ENCODE data around the gene TTC19. TPM values are rescaled to one million over a fixed set of nuclear protein-coding genes. Genes with fewer than 3 reads are reported as not detected.

Gene TTC19
- total RNA-seq = 29.0 and 41.2 TPM in 2 replicates

GRCh38 chr17:15999141-15999973 lies at the start of gene TTC19, which contains the start of gene ZSWIM7:
Gene TTC19, plus strand, starts transcription at chr17:15999824. Its CDS starts 25 bp downstream, at chr17:15999849.
Gene ZSWIM7, minus strand, starts transcription at chr17:15999704. Its CDS starts 110 bp downstream, at chr17:15999594.

Other genes with a start within 250 kb of the TTC19 start
- 20.2 and 27.2 TPM in 2 replicates for gene ADORA2B, start 54.7 kb upstream of the TTC19 start, total RNA-seq
- 9.0 and 10.3 TPM in 2 replicates for gene ZSWIM7, start 120 bp upstream of the TTC19 start, total RNA-seq
- gene NCOR1, start 215.7 kb downstream of the TTC19 start, total RNA-seq = 45.2 and 81.3 TPM in 2 replicates
- gene PIGL, start 217.4 kb downstream of the TTC19 start, total RNA-seq = 22.3 and 22.4 TPM in 2 replicates